Measurements from ENCODE around the gene IRX4. TPM values are rescaled to one million over a fixed set of nuclear protein-coding genes. Genes with fewer than 3 reads are reported as not detected.

IRX4 gene
- total RNA-seq, 1 donor from 2014 or later: 0.68 TPM

GRCh38 chr5:1847056-1847455 lies 35.7 kb downstream of the IRX4 start:
- DNase-seq (ENCODE audit: low read depth) (no peak), FAIRE-seq (no peak)
- no peak overlapping the region for H2AFZ ChIP-seq (ENCODE audit: low read depth, low read length)
- H3K4me2 ChIP-seq (ENCODE audit: low read length): no peak overlapping the region
- no peak overlapping the region for H3K4me3 ChIP-seq (ENCODE audit: insufficient read depth, low read depth, low read length)
- H3K4me1 ChIP-seq (ENCODE audit: insufficient read depth, low read length): no peaks in the 10 kb centered on the region
- H3K9ac ChIP-seq (ENCODE audit: low read length): no peak overlapping the region
- H3K27ac ChIP-seq (ENCODE audit: low read depth, low read length): no peak overlapping the region
- H4K20me1 ChIP-seq (ENCODE audit: insufficient read depth, low read length): no peaks in the 10 kb centered on the region
- H3K27ac Mint-ChIP-seq (ENCODE audit: unreplicated experiment): no peak overlapping the region
- peaks cover 25% of the 10 kb centered on the region for H3K27me3 ChIP-seq (ENCODE audit: insufficient read depth, low read length)
- H3K79me2 ChIP-seq (ENCODE audit: insufficient read depth, low read length): no peaks in the 10 kb centered on the region
- peaks cover 5% of the 10 kb centered on the region for H3K9me3 Mint-ChIP-seq (ENCODE audit: unreplicated experiment)
- H3K36me3 Mint-ChIP-seq (ENCODE audit: low read depth, unreplicated experiment): no peaks in the 10 kb centered on the region
- H3K9me3 ChIP-seq (ENCODE audit: insufficient read depth, low read depth, low read length): no peaks in the 10 kb centered on the region
- no peak overlapping the region for H3K4me3 Mint-ChIP-seq (ENCODE audit: unreplicated experiment)
- no peaks in the 10 kb centered on the region for H3K36me3 ChIP-seq (ENCODE audit: insufficient read depth, low read length)
- TF ChIP-seq EZH2 (IDR thresholded peaks at IDR 0.05; ENCODE audit: insufficient read depth, low read length) (no peak), CTCF (IDR thresholded peaks at IDR 0.05; ENCODE audit: insufficient read depth, low read depth, low read length) (no peak)
- peaks cover 50% of the 10 kb centered on the region for H3K27me3 Mint-ChIP-seq (ENCODE audit: low read depth, unreplicated experiment)
- H3K4me1 Mint-ChIP-seq (ENCODE audit: low read depth, unreplicated experiment): no peaks in the 10 kb centered on the region

GRCh38 chr5:1846583-1846982 lies 36.1 kb downstream of the IRX4 start:
- no peak for DNase-seq (ENCODE audit: low read depth)
- Histone ChIP-seq H3K4me1 (ENCODE audit: insufficient read depth, low read length) (no peaks in the 10 kb centered on the region), H3K4me2 (ENCODE audit: low read length) (no peak overlapping the region), H3K27ac (ENCODE audit: low read depth, low read length) (no peak overlapping the region), H3K36me3 (ENCODE audit: insufficient read depth, low read length) (no peaks in the 10 kb centered on the region), H3K27me3 (ENCODE audit: insufficient read depth, low read length) (peaks cover 23% of the 10 kb centered on the region), H3K79me2 (ENCODE audit: insufficient read depth, low read length) (no peaks in the 10 kb centered on the region), H2AFZ (ENCODE audit: low read depth, low read length) (no peak overlapping the region), H3K9me3 (ENCODE audit: insufficient read depth, low read depth, low read length) (no peaks in the 10 kb centered on the region), H3K9ac (ENCODE audit: low read length) (no peak overlapping the region), H4K20me1 (ENCODE audit: insufficient read depth, low read length) (no peaks in the 10 kb centered on the region), H3K4me3 (ENCODE audit: insufficient read depth, low read depth, low read length) (no peak overlapping the region)
- Mint-ChIP-seq H3K27me3 (ENCODE audit: low read depth, unreplicated experiment) (peaks cover 48% of the 10 kb centered on the region), H3K4me1 (ENCODE audit: low read depth, unreplicated experiment) (no peaks in the 10 kb centered on the region), H3K36me3 (ENCODE audit: low read depth, unreplicated experiment) (no peaks in the 10 kb centered on the region), H3K27ac (ENCODE audit: unreplicated experiment) (no peak overlapping the region), H3K4me3 (ENCODE audit: unreplicated experiment) (no peak overlapping the region), H3K9me3 (ENCODE audit: unreplicated experiment) (peaks cover 5% of the 10 kb centered on the region)
- FAIRE-seq: no peak
- TF ChIP-seq EZH2 (IDR thresholded peaks at IDR 0.05; ENCODE audit: insufficient read depth, low read length): no peak
- TF ChIP-seq CTCF (IDR thresholded peaks at IDR 0.05; ENCODE audit: insufficient read depth, low read depth, low read length): no peak

- Mint-ChIP-seq H3K27me3 (ENCODE audit: low read depth, unreplicated experiment) (peaks cover 42% of the 10 kb centered on the region), H3K27ac (ENCODE audit: unreplicated experiment) (no peak overlapping the region), H3K4me3 (ENCODE audit: unreplicated experiment) (no peak overlapping the region), H3K4me1 (ENCODE audit: low read depth, unreplicated experiment) (no peaks in the 10 kb centered on the region), H3K36me3 (ENCODE audit: low read depth, unreplicated experiment) (no peaks in the 10 kb centered on the region), H3K9me3 (ENCODE audit: unreplicated experiment) (peaks cover 5% of the 10 kb centered on the region)
- H3K79me2 ChIP-seq (ENCODE audit: insufficient read depth, low read length): no peaks in the 10 kb centered on the region
- no peak overlapping the region for H3K4me3 ChIP-seq (ENCODE audit: insufficient read depth, low read depth, low read length)
- no peaks in the 10 kb centered on the region for H3K4me1 ChIP-seq (ENCODE audit: insufficient read depth, low read length)
- no peak overlapping the region for H2AFZ ChIP-seq (ENCODE audit: low read depth, low read length)
- FAIRE-seq: no peak
- H3K9me3 ChIP-seq (ENCODE audit: insufficient read depth, low read depth, low read length): no peaks in the 10 kb centered on the region
- H3K4me2 ChIP-seq (ENCODE audit: low read length): no peak overlapping the region
- H3K27ac ChIP-seq (ENCODE audit: low read depth, low read length): no peak overlapping the region
- H3K9ac ChIP-seq (ENCODE audit: low read length): no peak overlapping the region
- no peaks in the 10 kb centered on the region for H4K20me1 ChIP-seq (ENCODE audit: insufficient read depth, low read length)
- no peak for DNase-seq (ENCODE audit: low read depth)
- TF ChIP-seq EZH2 (IDR thresholded peaks at IDR 0.05; ENCODE audit: insufficient read depth, low read length) (no peak), CTCF (IDR thresholded peaks at IDR 0.05; ENCODE audit: insufficient read depth, low read depth, low read length) (no peak)
- no peaks in the 10 kb centered on the region for H3K36me3 ChIP-seq (ENCODE audit: insufficient read depth, low read length)
- peaks cover 15% of the 10 kb centered on the region for H3K27me3 ChIP-seq (ENCODE audit: insufficient read depth, low read length)
These were observed 37.0 kb downstream of the IRX4 start for GRCh38 chr5:1845696-1846095.
